AG04450 (cell line): Measurements from ENCODE around the gene ZNF358. TPM values are rescaled to one million over a fixed set of nuclear protein-coding genes. Genes with fewer than 3 reads are reported as not detected.

ENCODE experiments used
- CTCF ChIA-PET: fragments of 300-600, 350-600 bp; formaldehyde crosslinking; extraction: SDS; loops from one replicate; lab custom pipeline; 2022; ENCODE audit warnings: antibody characterized with exemption, inconsistent platforms; lab: Charles Lee
- POLR2A ChIA-PET: fragments of 350-600 bp; formaldehyde crosslinking; extraction: SDS; loops from one replicate; lab custom pipeline; 2021; ENCODE audit warnings: antibody characterized with exemption, inconsistent platforms; lab: Yijun Ruan, JAX
- DNase-seq: peaks from one replicate; pipeline ENCODE4 v3.0.0-alpha.2; 2011; ENCODE audit warnings: low read depth, low spot score
- H3K27ac ChIP-seq: one replicate; pipeline ENCODE4 v1.5.1; 2012; ENCODE audit warnings: low read depth, low read length, control low read depth
- H3K27me3 ChIP-seq: one replicate; pipeline ENCODE4 v1.6.0; 2012; ENCODE audit warnings: low read length; ENCODE audit not compliant: control insufficient read depth, insufficient read depth
- H3K4me3 ChIP-seq: 2 replicates; pipeline ENCODE4 v1.5.1; 2011; ENCODE audit warnings: mild to moderate bottlenecking, low read depth, low read length, control low read depth
- H3K9me3 ChIP-seq: 2 replicates; pipeline ENCODE4 v1.5.1; 2012; ENCODE audit warnings: low read length; ENCODE audit not compliant: control insufficient read depth, insufficient read depth
- CTCF ChIP-seq: IDR thresholded peaks from 2 replicates; pipeline ENCODE4 v1.5.1; 2011; ENCODE audit warnings: low read depth, low read length, control low read depth, inconsistent platforms
- polyA plus RNA-seq: library from polyadenylated mRNA; depleted of rRNA; stranded (reverse); fragments of >200 nt; gene quantifications from 2 replicates; pipeline ENCODE4 v1.2.3, GENCODE V29; 2011

ZNF358 gene
- polyA plus RNA-seq, 1 experiment = 20.7 TPM

- no peak overlapping the region for H3K4me3 ChIP-seq
- no peak for DNase-seq
- TF ChIP-seq CTCF = no peak
- CTCF ChIA-PET = interaction anchor here (0.7 kb wide), 1 partner anchor 129 kb away, joined by 3 read pairs; no protein-coding TSS in a partner anchor
- H3K27ac ChIP-seq = no peak overlapping the region
- H3K27me3 ChIP-seq = no peaks in the 10 kb centered on the region
- POLR2A ChIA-PET = no interaction called here
- H3K9me3 ChIP-seq = no peaks in the 10 kb centered on the region; the same call in 1 of the 2 replicates
Measured at GRCh38 chr19:7470540-7471305, 45.2 kb upstream of the ZNF358 start.

- no peak overlapping the region for H3K4me3 ChIP-seq
- TF ChIP-seq CTCF = no peak
- no peaks in the 10 kb centered on the region for H3K27me3 ChIP-seq
- DNase-seq = no peak
- H3K27ac ChIP-seq = no peak overlapping the region
- H3K9me3 ChIP-seq = no peaks in the 10 kb centered on the region; the same call in 1 of the 2 replicates
- ChIA-PET CTCF (no interaction called here), POLR2A (no interaction called here)
Measured at GRCh38 chr19:7471696-7472615, 43.9 kb upstream of the ZNF358 start.

- TF ChIP-seq CTCF = no peak
- Histone ChIP-seq H3K4me3 (no peak overlapping the region), H3K27me3 (no peaks in the 10 kb centered on the region), H3K27ac (no peak overlapping the region), H3K9me3 (no peaks in the 10 kb centered on the region; the same call in 1 of the 2 replicates)
- no peak for DNase-seq
- ChIA-PET CTCF (no interaction called here), POLR2A (interaction anchor here (0.5 kb wide), 1 partner anchor 389 kb away, joined by 4 read pairs; no protein-coding TSS in a partner anchor)
Measured at GRCh38 chr19:7475665-7476064, 40.2 kb upstream of the ZNF358 start.

- no peak for TF ChIP-seq CTCF
- H3K27ac ChIP-seq = no peak overlapping the region
- no peaks in the 10 kb centered on the region; the same call in 1 of the 2 replicates for H3K9me3 ChIP-seq
- ChIA-PET POLR2A (no interaction called here), CTCF (no interaction called here)
- no peak for DNase-seq
- H3K4me3 ChIP-seq = no peak overlapping the region
- H3K27me3 ChIP-seq = no peaks in the 10 kb centered on the region
Measured at GRCh38 chr19:7476241-7476640, 39.7 kb upstream of the ZNF358 start.
